CD4-positive, alpha-beta T cell treated with Interleukin-1 beta for 1 hour (primary cell): ENCODE measurements around the gene ASCC3.
"Not testable (repeated sequence)": the region's sequence is repeated elsewhere in the genome, so short reads cannot be mapped to it uniquely, and the experiment has no call there.

ENCODE experiments used
- DNase-seq, 2 donors: peaks; one replicate each; pipeline ENCODE4 v3.0.0-alpha.2; 2020 to 2022

ASCC3 gene

GRCh38 chr6:100881707-100882040, 545 bp upstream of the ASCC3 start:
- no peak for DNase-seq

- no peak for DNase-seq
Measured at GRCh38 chr6:100880149-100880852, 828 bp downstream of the ASCC3 start.

GRCh38 chr6:100879317-100879716, 1.8 kb downstream of the ASCC3 start:
- no peak for DNase-seq

GRCh38 chr6:100877851-100878250, 3.3 kb downstream of the ASCC3 start:
- no peak for DNase-seq

DNA sequence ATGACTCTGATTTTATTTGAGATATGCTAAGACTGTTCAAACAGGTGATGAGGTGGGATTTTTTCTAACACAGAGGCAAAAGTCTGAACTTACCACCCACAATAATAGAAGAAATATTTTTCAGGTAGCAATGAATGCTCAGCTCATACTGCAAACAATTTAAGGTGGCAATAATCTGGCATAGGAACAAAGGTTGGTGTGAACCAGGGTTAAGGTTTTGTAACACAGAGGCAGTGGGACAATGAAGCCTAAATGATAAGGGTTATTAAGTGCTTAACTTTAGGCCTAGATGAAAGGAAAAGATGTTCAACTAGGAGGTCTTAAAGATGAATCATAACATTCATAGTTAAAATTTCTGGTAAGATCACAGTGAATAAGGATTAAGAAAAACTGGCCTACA, 4.9 kb downstream of the ASCC3 start:
- DNase-seq, result no peak

GRCh38 chr6:100865525-100865924, 15.6 kb downstream of the ASCC3 start:
- DNase-seq, result no peak

DNA sequence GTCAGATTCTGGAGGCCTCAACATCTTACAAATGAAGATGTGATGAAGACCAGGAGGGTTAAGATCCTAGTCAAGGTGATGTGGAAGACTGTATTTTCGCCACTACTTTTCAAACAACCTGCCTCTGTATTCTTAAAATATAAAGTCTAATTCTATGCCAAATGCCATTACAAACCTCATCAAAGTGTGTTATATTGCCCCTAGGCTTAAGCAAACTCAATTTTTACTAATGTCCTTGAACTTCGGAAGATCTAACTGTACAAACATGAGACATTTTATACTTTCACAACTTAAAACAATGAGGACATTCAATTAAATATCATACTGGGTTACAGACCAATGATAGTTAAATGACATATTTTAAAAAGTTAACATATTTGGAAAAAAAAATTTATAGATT, 19.1 kb downstream of the ASCC3 start:
- no peak for DNase-seq

- DNase-seq, result no peak
Measured at GRCh38 chr6:100856146-100856545, 25.0 kb downstream of the ASCC3 start.

DNA sequence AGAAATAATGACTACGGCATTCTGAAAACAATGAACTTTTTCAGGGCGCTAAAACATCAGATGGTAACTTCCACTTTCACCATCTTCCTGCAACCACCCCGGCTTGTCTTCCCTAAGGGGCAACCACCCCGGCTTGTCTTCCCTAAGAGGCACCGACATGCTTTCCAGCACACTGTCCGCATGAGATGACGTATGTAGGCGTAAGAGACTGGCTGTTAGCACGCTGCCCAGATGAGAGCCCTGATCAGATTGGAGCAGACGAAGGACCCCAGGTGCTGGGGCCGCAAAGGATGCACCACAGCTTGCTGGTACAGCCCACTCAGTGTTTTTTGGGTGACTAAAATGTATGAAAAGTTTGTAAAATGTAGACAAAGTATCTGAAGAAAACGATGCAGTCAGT, 29.3 kb downstream of the ASCC3 start:
- no peak for DNase-seq

GRCh38 chr6:100850174-100850573, 31.0 kb downstream of the ASCC3 start:
- no peak for DNase-seq

DNA sequence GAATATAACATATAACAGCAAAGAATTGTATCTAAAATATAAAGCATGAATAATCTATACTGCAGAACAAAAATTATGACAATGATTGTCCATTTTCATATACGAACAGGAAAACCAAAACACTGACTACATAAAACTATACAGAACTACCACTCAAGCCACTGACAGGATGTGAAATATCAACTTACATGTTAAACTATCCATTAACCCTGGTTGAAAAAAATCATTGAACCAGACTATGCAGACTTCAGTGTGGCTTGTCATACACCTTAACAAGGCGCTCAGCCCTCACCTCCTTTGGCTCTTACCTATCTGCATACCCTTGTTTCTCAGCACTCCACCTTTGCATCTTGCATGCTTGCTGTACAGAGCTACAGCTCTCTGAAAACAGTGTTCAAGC, 34.9 kb downstream of the ASCC3 start:
- DNase-seq, result no peak

GRCh38 chr6:100845676-100846075, 35.5 kb downstream of the ASCC3 start:
- DNase-seq, result no peak

GRCh38 chr6:100839419-100839818, 41.7 kb downstream of the ASCC3 start:
- DNase-seq, result no peak

DNA sequence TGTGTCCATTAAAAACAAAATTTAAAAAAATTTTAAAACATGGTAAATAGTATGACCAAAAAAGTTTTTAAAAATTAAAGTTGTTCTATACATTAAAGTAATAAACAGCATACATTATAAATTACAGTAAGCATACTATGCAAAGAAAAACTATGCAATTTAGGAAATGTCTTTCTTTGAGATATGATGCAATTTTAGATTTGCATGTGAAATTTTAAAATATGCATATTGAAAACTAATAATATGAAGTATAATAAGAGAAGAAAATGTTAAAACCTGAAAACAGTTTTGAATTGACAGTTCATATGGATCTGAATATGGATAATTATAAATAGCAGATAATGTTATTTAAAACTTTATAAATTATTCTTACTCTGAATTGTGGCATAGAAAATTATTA, 43.1 kb downstream of the ASCC3 start:
- no peak for DNase-seq

GRCh38 chr6:100833972-100834574, 47.1 kb downstream of the ASCC3 start:
- DNase-seq, result no peak

GRCh38 chr6:100829077-100829595, 52.0 kb downstream of the ASCC3 start:
- not testable (repeated sequence) for DNase-seq

DNA sequence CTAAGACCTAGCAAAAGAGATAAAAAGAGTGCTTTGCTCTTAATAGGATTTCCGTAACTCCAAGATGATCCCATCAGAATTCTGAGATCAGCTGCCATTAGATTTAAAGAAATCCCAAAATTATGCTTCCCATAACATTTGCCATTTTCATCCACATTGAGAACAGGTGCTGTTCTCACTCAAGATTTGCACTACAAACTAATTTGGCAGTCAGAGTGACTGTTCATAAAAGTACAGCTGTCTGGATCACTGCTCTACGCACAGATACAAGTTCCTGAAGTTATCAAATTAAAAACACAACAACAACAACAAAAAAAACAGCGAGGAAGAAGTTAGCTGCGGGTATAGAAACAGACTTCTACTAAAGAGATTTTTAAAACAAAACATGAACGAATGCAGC, 58.1 kb downstream of the ASCC3 start:
- DNase-seq, result no peak

DNA sequence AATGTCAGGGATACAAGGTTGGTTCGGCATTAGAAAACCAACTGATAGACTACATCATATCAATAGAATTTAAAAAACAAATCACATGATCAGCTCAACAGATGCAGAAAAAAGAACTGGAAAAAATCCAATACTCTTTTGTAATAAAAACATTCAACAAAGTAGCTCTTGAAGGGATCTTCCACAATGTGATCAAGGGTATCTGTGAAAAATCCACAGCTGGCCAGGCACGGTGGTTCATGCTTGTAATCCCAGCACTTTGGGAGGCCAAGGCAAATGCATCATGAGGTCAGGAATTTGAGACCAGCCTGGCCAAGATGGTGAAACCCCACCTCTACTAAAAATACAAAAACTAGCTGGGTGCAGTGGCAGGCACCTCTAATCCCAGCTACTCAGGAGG, 63.1 kb downstream of the ASCC3 start:
- DNase-seq, result no peak

- no peak for DNase-seq
Measured at GRCh38 chr6:100810015-100810414, 71.1 kb downstream of the ASCC3 start.

DNA sequence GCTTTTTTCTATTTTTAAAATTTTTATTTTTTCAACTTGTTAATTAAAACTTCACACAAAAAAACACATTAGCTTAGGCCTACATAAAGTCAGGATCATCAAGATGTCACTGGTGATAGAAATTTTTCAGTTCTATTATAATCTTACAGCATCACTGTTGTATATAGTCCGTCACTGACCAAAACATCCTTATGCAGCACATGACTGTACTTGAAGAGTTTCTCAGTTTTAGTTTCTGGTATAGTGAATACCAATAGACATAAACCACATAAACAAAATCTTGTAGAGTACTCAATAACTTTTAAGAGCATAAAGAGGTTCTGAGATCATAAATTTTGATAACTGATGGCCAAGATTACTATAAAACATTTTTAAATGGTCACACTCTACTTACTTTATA, 71.8 kb downstream of the ASCC3 start:
- no peak for DNase-seq

DNA sequence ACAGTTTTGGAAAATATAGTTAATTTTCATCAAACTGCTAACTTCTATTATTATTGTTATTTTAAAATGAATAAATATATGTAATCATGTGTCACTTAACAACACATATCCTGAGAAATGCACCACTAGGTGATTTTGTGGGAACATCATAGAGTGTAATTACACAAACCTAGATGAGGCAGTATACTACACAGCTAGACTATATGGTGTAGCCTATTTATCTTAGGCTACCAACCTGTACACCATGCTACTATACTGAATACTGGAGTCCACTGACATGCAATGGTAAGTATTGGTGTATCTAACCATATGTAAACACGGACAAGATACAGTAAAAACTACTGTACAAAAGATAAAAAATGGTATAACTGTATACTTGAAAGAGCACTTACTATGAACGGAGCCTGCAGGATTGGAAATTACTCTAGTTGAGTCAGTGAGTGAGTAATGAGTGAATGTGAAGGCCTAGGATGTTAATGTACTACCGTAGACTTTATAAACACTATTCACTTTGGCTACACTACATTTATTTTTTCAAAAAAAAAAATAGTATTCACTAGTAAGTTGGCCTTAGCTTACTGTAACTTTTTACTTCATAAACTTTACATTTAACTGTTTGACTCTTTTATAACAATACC, 72.4 kb downstream of the ASCC3 start:
- DNase-seq, result no peak

GRCh38 chr6:100806296-100806695, 74.8 kb downstream of the ASCC3 start:
- no peak for DNase-seq

GRCh38 chr6:100803264-100804045, 77.7 kb downstream of the ASCC3 start:
- no peak for DNase-seq

GRCh38 chr6:100801036-100801435, 80.1 kb downstream of the ASCC3 start:
- DNase-seq, result no peak
